ENCODE measurements around the gene MTCL1. TPM values are rescaled to one million over a fixed set of nuclear protein-coding genes. Genes with fewer than 3 reads are reported as not detected.

MTCL1 gene
- total and polyA plus RNA-seq, 4 donors, result 1.3 to 12.4 (median 3.7) TPM

DNA sequence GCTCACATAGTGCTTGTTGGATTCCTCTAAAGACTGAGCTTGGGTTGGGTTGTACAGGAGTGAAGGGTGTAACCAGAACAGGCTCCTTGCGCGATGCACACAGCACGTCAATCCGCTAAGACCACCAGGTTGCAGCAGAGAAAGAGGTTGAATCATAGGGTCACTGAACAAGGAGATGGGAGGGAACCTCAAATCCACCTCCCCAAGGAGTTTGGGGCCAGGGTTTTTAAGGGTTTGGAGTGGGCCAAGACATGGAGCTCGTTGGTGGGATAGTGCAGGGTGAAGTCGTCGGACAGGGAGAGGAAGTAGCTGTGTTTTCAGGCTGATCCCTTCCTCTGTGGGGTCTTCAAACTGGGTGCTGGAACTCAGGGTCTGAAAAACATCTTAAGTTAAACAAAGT is 20.8 kb upstream of the MTCL1 start:
- no peak for DNase-seq
- 89 to 91% methylated on average over 7 of the region's 7 CpGs for WGBS, 2 donors

DNA sequence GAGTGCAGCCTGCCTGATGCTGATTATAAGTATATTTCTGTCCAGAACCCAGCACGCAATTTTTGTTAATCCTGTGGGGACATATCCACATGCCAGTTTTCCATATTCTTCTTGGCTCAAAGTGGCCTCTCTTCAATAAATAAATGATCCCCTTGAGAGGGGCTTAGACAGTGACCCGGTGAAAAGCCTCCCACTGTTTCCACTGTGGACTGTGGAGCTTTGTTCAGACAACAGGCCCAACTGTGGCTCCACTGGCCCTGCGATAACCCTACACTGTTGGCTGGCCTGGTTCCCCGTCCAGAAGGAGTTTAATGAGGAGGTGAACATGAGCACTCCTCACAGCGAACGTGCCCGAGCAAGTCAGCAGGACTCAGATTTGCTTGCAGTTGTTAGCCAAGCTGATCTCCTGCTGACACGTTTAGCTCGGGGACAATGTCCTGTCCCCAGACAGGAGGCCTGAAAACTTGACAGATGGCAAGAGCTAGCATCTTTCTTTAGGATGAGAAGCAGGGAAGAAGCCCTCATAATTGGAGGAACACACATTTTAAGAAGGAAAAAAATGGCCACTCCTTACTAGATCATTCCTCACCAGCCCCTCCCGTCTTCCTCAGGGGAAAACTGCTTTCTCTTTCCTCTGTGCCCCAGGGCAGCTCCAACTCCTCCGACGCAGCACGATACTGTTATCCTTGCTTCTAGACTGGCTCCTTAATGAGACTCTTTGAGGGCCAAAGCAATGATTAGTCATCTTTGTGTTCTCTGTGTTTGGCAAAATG is 20.0 kb upstream of the MTCL1 start:
- H3K27ac ChIP-seq (ENCODE audit: low read depth in 1 of 2, low read length in 1 of 2), result no peak overlapping the region

More for the DNA sequence above, 20.8 kb upstream of the MTCL1 start:
- no peaks in the 10 kb centered on the region for H3K36me3 ChIP-seq (ENCODE audit: control insufficient read depth in 4 of 4, insufficient read depth in 4 of 4, low read length in 4 of 4)
- no peak overlapping the region for H3K9ac ChIP-seq (ENCODE audit: insufficient read depth in 1 of 2, low read length in 2 of 2)
- no peak overlapping the region for H3K4me3 ChIP-seq
- ATAC-seq (ENCODE audit: insufficient read depth, low FRiP score), result no peak
- H3K4me1 ChIP-seq (ENCODE audit: control insufficient read depth in 5 of 5, insufficient read depth in 5 of 5, low read length in 5 of 5), result peaks cover 0 to 15% (median 0%) of the 10 kb centered on the region in 5 donors
- no peaks in the 10 kb centered on the region for H3K27me3 ChIP-seq (ENCODE audit: control insufficient read depth in 3 of 3, insufficient read depth in 3 of 3, low read length in 2 of 3)
- TF ChIP-seq, protein P1, sequence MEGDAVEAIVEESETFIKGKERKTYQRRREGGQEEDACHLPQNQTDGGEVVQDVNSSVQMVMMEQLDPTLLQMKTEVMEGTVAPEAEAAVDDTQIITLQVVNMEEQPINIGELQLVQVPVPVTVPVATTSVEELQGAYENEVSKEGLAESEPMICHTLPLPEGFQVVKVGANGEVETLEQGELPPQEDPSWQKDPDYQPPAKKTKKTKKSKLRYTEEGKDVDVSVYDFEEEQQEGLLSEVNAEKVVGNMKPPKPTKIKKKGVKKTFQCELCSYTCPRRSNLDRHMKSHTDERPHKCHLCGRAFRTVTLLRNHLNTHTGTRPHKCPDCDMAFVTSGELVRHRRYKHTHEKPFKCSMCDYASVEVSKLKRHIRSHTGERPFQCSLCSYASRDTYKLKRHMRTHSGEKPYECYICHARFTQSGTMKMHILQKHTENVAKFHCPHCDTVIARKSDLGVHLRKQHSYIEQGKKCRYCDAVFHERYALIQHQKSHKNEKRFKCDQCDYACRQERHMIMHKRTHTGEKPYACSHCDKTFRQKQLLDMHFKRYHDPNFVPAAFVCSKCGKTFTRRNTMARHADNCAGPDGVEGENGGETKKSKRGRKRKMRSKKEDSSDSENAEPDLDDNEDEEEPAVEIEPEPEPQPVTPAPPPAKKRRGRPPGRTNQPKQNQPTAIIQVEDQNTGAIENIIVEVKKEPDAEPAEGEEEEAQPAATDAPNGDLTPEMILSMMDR (IDR thresholded peaks at IDR 0.05; ENCODE audit: control extremely low read depth, extremely low read depth), result no peak
- H3K27ac ChIP-seq (ENCODE audit: low read depth in 1 of 2, low read length in 1 of 2), result no peak overlapping the region
- no peaks in the 10 kb centered on the region for H3K9me3 ChIP-seq (ENCODE audit: control insufficient read depth in 4 of 4, insufficient read depth in 3 of 4, low read length in 3 of 4)

DNA sequence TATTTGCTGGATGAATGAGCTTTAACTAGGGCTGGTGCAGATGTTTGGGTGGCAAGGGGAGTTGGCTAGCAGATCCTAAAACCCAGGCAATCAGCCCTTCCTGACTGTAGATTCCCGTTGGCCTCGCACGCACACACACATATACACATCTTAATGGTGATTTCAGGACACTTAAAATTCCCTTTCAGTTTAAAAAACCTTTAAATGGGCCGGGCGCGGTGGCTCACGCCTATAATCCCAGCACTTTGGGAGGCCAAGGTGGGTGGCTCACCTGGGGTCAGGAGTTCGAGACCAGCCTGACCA is 19.5 kb upstream of the MTCL1 start:
- WGBS, 2 donors, result 93 to 97% methylated on average over 8 of the region's 8 CpGs

More for the DNA sequence above, 20.0 kb upstream of the MTCL1 start:
- ATAC-seq (ENCODE audit: insufficient read depth, low FRiP score), result no peak
- no peak overlapping the region for H3K9ac ChIP-seq (ENCODE audit: insufficient read depth in 1 of 2, low read length in 2 of 2)
- no peaks in the 10 kb centered on the region for H3K27me3 ChIP-seq (ENCODE audit: control insufficient read depth in 3 of 3, insufficient read depth in 3 of 3, low read length in 2 of 3)
- peaks cover 0 to 15% (median 0%) of the 10 kb centered on the region in 5 donors for H3K4me1 ChIP-seq (ENCODE audit: control insufficient read depth in 5 of 5, insufficient read depth in 5 of 5, low read length in 5 of 5)
- no peaks in the 10 kb centered on the region for H3K9me3 ChIP-seq (ENCODE audit: control insufficient read depth in 4 of 4, insufficient read depth in 3 of 4, low read length in 3 of 4)
- 84 to 87% methylated on average over 13 of the region's 13 CpGs for WGBS, 2 donors
- TF ChIP-seq, protein P1 (IDR thresholded peaks at IDR 0.05; ENCODE audit: control extremely low read depth, extremely low read depth), result no peak
- DNase-seq, result no peak
- H3K4me3 ChIP-seq, result no peak overlapping the region
- no peaks in the 10 kb centered on the region for H3K36me3 ChIP-seq (ENCODE audit: control insufficient read depth in 4 of 4, insufficient read depth in 4 of 4, low read length in 4 of 4)

More for the DNA sequence above, 19.5 kb upstream of the MTCL1 start:
- H3K4me1 ChIP-seq (ENCODE audit: control insufficient read depth in 5 of 5, insufficient read depth in 5 of 5, low read length in 5 of 5), result peaks cover 0 to 15% (median 0%) of the 10 kb centered on the region in 5 donors
- DNase-seq (no peak), ATAC-seq (ENCODE audit: insufficient read depth, low FRiP score) (no peak)
- no peak overlapping the region for H3K4me3 ChIP-seq
- H3K27ac ChIP-seq (ENCODE audit: low read depth in 1 of 2, low read length in 1 of 2), result no peak overlapping the region
- no peaks in the 10 kb centered on the region for H3K9me3 ChIP-seq (ENCODE audit: control insufficient read depth in 4 of 4, insufficient read depth in 3 of 4, low read length in 3 of 4)
- no peak overlapping the region for H3K9ac ChIP-seq (ENCODE audit: insufficient read depth in 1 of 2, low read length in 2 of 2)
- H3K27me3 ChIP-seq (ENCODE audit: control insufficient read depth in 3 of 3, insufficient read depth in 3 of 3, low read length in 2 of 3), result no peaks in the 10 kb centered on the region
- no peaks in the 10 kb centered on the region for H3K36me3 ChIP-seq (ENCODE audit: control insufficient read depth in 4 of 4, insufficient read depth in 4 of 4, low read length in 4 of 4)
- TF ChIP-seq, protein P1 (IDR thresholded peaks at IDR 0.05; ENCODE audit: control extremely low read depth, extremely low read depth), result no peak

Measured in lung (tissue), 12 donors.